Loucy (cell line): ENCODE data around the gene TPP2.

Experiments used
- EZH2phosphoT487 ChIP-seq: fragments of 200-600 bp; IDR thresholded peaks from 2 replicates; pipeline ENCODE4 v1.6.1; 2018; ENCODE audit warnings: antibody characterized with exemption, mild to moderate bottlenecking, moderate library complexity, borderline replicate concordance
- TF ChIP-seq, protein P1 (sequence below): fragments of 200-600 bp; sonication (generic); conservative IDR thresholded peaks from 2 replicates; pipeline ENCODE4 v1.5.1; 2014; ENCODE audit warnings: mild to moderate bottlenecking, antibody characterized with exemption, low read length

DNA sequence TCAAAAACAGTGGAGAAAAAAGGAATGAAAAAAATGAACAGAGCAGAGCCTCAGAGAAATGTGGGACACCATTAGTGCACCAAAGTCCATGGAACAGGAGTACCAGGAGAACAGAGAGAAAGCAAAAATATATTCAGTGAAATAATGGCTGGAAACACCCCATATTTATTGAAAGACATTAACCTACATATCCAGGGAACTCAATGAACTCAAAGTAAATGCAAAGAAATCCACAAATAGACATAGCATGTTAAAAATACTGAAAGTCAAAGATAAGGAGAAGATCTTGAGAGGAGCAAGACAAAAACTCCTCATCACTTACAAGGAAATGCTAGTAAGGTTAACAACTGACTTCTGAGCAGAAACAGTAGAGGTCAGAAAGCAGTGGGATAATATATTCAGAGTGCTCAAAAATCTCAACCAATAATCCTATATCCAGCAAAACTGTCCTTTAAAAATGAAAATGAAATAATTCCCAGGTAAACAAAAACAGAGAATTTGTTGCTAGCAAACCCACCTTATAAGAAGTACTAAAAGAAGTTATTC, 62.5 kb downstream of the TPP2 start:
- TF ChIP-seq, protein P1, sequence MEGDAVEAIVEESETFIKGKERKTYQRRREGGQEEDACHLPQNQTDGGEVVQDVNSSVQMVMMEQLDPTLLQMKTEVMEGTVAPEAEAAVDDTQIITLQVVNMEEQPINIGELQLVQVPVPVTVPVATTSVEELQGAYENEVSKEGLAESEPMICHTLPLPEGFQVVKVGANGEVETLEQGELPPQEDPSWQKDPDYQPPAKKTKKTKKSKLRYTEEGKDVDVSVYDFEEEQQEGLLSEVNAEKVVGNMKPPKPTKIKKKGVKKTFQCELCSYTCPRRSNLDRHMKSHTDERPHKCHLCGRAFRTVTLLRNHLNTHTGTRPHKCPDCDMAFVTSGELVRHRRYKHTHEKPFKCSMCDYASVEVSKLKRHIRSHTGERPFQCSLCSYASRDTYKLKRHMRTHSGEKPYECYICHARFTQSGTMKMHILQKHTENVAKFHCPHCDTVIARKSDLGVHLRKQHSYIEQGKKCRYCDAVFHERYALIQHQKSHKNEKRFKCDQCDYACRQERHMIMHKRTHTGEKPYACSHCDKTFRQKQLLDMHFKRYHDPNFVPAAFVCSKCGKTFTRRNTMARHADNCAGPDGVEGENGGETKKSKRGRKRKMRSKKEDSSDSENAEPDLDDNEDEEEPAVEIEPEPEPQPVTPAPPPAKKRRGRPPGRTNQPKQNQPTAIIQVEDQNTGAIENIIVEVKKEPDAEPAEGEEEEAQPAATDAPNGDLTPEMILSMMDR, result no peak
- TF ChIP-seq EZH2phosphoT487, result no peak
